A549 (cell line): ENCODE measurements around the gene BAHD1. TPM values are rescaled to one million over a fixed set of nuclear protein-coding genes. Genes with fewer than 3 reads are reported as not detected.

Source experiments
- ATAC-seq, 2 experiments: fragments of 200-7000 bp in 1 of 2; fragments of >200 bp in 1 of 2; cut with Nextera tagmentation in 1 of 2; cut with Tn5 transposase in 1 of 2; 3 replicates each; pipeline versions ENCODE4 v1.8.0 to v1.9.1; 2018 to 2020; ENCODE audit warnings: mild to moderate bottlenecking in 1 of 2, moderate library complexity in 1 of 2
- CTCF ChIA-PET: fragments of 300-600 bp; sonication (Branson Sonifier 250); formaldehyde crosslinking; extraction: SDS; loops from one replicate; lab custom pipeline; 2021; ENCODE audit warnings: antibody characterized with exemption, inconsistent platforms; lab: Yijun Ruan, JAX
- POLR2A ChIA-PET: fragments of 350-600 bp; formaldehyde crosslinking; extraction: SDS; loops from one replicate; lab custom pipeline; 2021; ENCODE audit warnings: antibody characterized with exemption, inconsistent platforms; lab: Yijun Ruan, JAX
- DNase-seq, 2 experiments: peaks; one replicate each; pipeline versions ENCODE4 v3.0.0 to v3.0.0-alpha.2; 2011 to 2016; ENCODE audit warnings: low read depth in 1 of 2, low spot score in 1 of 2
- FAIRE-seq: peaks from 2 replicates; lab custom pipeline; 2011; peaks lifted over from hg19 to GRCh38; lab: Jason Lieb, UNC
- H3K27ac ChIP-seq, 2 experiments: fragments of >200 bp; sonication (Bioruptor Twin); formaldehyde crosslinking; 3 replicates each; pipeline ENCODE4 v1.5.1; 2016 to 2017
- H3K4me1 ChIP-seq: fragments of >200 bp; sonication (Bioruptor Twin); formaldehyde crosslinking; 3 replicates; pipeline ENCODE4 v1.6.1; 2016
- H3K4me2 ChIP-seq: fragments of >200 bp; sonication (Bioruptor Twin); formaldehyde crosslinking; 3 replicates; pipeline ENCODE4 v1.6.1; 2016
- H3K4me3 ChIP-seq: fragments of >200 bp; sonication (Bioruptor Twin); formaldehyde crosslinking; 3 replicates; pipeline ENCODE4 v1.5.1; 2016
- H3K9me3 ChIP-seq: fragments of >200 bp; sonication (Bioruptor Twin); formaldehyde crosslinking; 3 replicates; pipeline ENCODE4 v1.6.1; 2016
- CBX2 ChIP-seq: fragments of 200-600 bp; sonication (generic); IDR thresholded peaks from 2 replicates; pipeline ENCODE4 v1.6.1; 2016; ENCODE audit warnings: low read depth, mild to moderate bottlenecking, borderline replicate concordance
- CBX8 ChIP-seq: fragments of 200-600 bp; sonication (generic); IDR thresholded peaks from 2 replicates; pipeline ENCODE4 v1.6.1; 2016
- CHD2 ChIP-seq: fragments of 150-350 bp; IDR thresholded peaks from 2 replicates; pipeline ENCODE4 v1.6.1; 2014; ENCODE audit warnings: low read length; ENCODE audit not compliant: partially characterized antibody
- EP300 ChIP-seq, 2 experiments: fragments of >200 bp; sonication (Bioruptor Twin); formaldehyde crosslinking; IDR thresholded peaks; 2 replicates in 1 of 2; 3 replicates in 1 of 2; pipeline ENCODE4 v1.6.1; 2016 to 2017
- ESRRA ChIP-seq: fragments of 150-350 bp; IDR thresholded peaks from 2 replicates; pipeline ENCODE4 v1.6.1; 2014; ENCODE audit warnings: mild to moderate bottlenecking, low read length, borderline replicate concordance
- FOXS1 ChIP-seq: fragments of 250-450 bp; sonication (Bioruptor Pico); IDR thresholded peaks from 2 replicates; pipeline ENCODE4 v1.5.0; 2020; ENCODE audit warnings: mild to moderate bottlenecking, moderate library complexity
- HDAC2 ChIP-seq: fragments of 200-600 bp; sonication (generic); IDR thresholded peaks from 2 replicates; pipeline ENCODE4 v1.6.1; 2016
- HOXB13 ChIP-seq: fragments of 250-450 bp; sonication (Bioruptor Pico); IDR thresholded peaks from 2 replicates; pipeline ENCODE4 v1.5.0; 2020; ENCODE audit warnings: low read depth, mild to moderate bottlenecking, moderate library complexity
- HOXB5 ChIP-seq: fragments of 250-450 bp; sonication (Bioruptor Pico); IDR thresholded peaks from 2 replicates; pipeline ENCODE4 v1.5.0; 2020; ENCODE audit warnings: mild to moderate bottlenecking, moderate library complexity
- JUNB ChIP-seq: fragments of >200 bp; sonication (Bioruptor Twin); formaldehyde crosslinking; IDR thresholded peaks from 2 replicates; pipeline ENCODE4 v1.6.1; 2016
- KDM5A ChIP-seq: fragments of 200-600 bp; sonication (generic); IDR thresholded peaks from 2 replicates; pipeline ENCODE4 v1.6.1; 2016; ENCODE audit warnings: antibody characterized with exemption, mild to moderate bottlenecking
- MAZ ChIP-seq: fragments of 150-350 bp; IDR thresholded peaks from 2 replicates; pipeline ENCODE4 v1.6.1; 2014; ENCODE audit warnings: antibody characterized with exemption, low read depth, low read length, borderline replicate concordance
- MYC ChIP-seq: IDR thresholded peaks from 2 replicates; pipeline ENCODE4 v1.6.1; 2012; ENCODE audit warnings: mild to moderate bottlenecking, inconsistent platforms, low read length, improper control_type of control experiment, borderline replicate concordance
- NFE2L2 ChIP-seq: fragments of 150-350 bp; conservative IDR thresholded peaks from 2 replicates; pipeline ENCODE4 v1.6.1; 2014; ENCODE audit warnings: low read length
- NPAS2 ChIP-seq: fragments of 250-450 bp; sonication (Bioruptor Pico); IDR thresholded peaks from 2 replicates; pipeline ENCODE4 v1.8.0; 2022; ENCODE audit warnings: mild to moderate bottlenecking, moderate library complexity, borderline replicate concordance
- NR3C1 ChIP-seq: fragments of >200 bp; sonication (Bioruptor Twin); formaldehyde crosslinking; IDR thresholded peaks from 3 replicates; pipeline ENCODE4 v1.6.1; 2017
- PHF8 ChIP-seq: fragments of 200-600 bp; sonication (generic); IDR thresholded peaks from 2 replicates; pipeline ENCODE4 v1.6.1; 2016; ENCODE audit warnings: low read depth, mild to moderate bottlenecking, antibody characterized with exemption, moderate library complexity, borderline replicate concordance
- POLR2A ChIP-seq: IDR thresholded peaks from 2 replicates; pipeline ENCODE4 v1.6.1; 2012; ENCODE audit warnings: mild to moderate bottlenecking, low read length
- RARB ChIP-seq: fragments of 250-450 bp; sonication (Bioruptor Pico); IDR thresholded peaks from 2 replicates; pipeline ENCODE4 v1.8.0; 2021; ENCODE audit warnings: mild to moderate bottlenecking, moderate library complexity
- RCOR1 ChIP-seq: fragments of 150-350 bp; IDR thresholded peaks from 2 replicates; pipeline ENCODE4 v1.6.1; 2014; ENCODE audit warnings: antibody characterized with exemption, low read length, low read depth
- RNF2 ChIP-seq: fragments of 200-600 bp; sonication (generic); IDR thresholded peaks from 2 replicates; pipeline ENCODE4 v1.6.1; 2016; ENCODE audit warnings: low read depth, mild to moderate bottlenecking, antibody characterized with exemption, moderate library complexity, borderline replicate concordance
- TFCP2L1 ChIP-seq: fragments of 250-450 bp; sonication (Bioruptor Pico); IDR thresholded peaks from 2 replicates; pipeline ENCODE4 v1.5.0; 2021; ENCODE audit warnings: mild to moderate bottlenecking
- TP53 ChIP-seq: fragments of 250-450 bp; sonication (Bioruptor Pico); IDR thresholded peaks from 2 replicates; pipeline ENCODE4 v1.5.0; 2021; ENCODE audit warnings: mild to moderate bottlenecking, moderate library complexity
- ZFP36 ChIP-seq: fragments of 450-650 bp; IDR thresholded peaks from 2 replicates; pipeline ENCODE4 v1.6.1; 2014; ENCODE audit warnings: borderline replicate concordance; ENCODE audit not compliant: partially characterized antibody
- ZNF302 ChIP-seq: fragments of 250-450 bp; sonication (Bioruptor Pico); IDR thresholded peaks from 2 replicates; pipeline ENCODE4 v1.9.0; 2021; ENCODE audit warnings: inconsistent platforms, mild to moderate bottlenecking, moderate library complexity
- WGBS: methylation state at CpG from one replicate; pipeline ENCODE4 v1.1.6; 2017; ENCODE audit errors: missing lambda C conversion rate; 5-methylcytosine and 5-hydroxymethylcytosine counted together
- polyA plus RNA-seq, 4 experiments: library from polyadenylated mRNA; depleted of rRNA in 3 of 4; stranded (reverse); fragments of >200 nt; fragmentation: RNase III in 1 of 4; extraction: RNeasy Plus Mini Kit Qiagen cat#74134 plus additional on column Dnase treatment in 1 of 4; gene quantifications; 2 replicates in 3 of 4; 3 replicates in 1 of 4; pipeline ENCODE4 v1.2.3, GENCODE V29; 2011 to 2017
- TF ChIP-seq, protein P1 (sequence below): fragments of >200 bp; sonication (Bioruptor Twin); formaldehyde crosslinking; IDR thresholded peaks from 2 replicates; pipeline ENCODE4 v1.6.1; 2016
- TF ChIP-seq, protein P2 (sequence below): fragments of 250-450 bp; sonication (Bioruptor Pico); IDR thresholded peaks from 2 replicates; pipeline ENCODE4 v1.5.0; 2020; ENCODE audit warnings: low read depth, mild to moderate bottlenecking, moderate library complexity
- TF ChIP-seq, protein P3 (sequence below): fragments of 450-650 bp; IDR thresholded peaks from 2 replicates; pipeline ENCODE4 v1.6.1; 2014; ENCODE audit warnings: antibody characterized with exemption
- TF ChIP-seq, protein P4 (sequence below): fragments of >200 bp; sonication (Bioruptor Twin); formaldehyde crosslinking; IDR thresholded peaks from 3 replicates; pipeline ENCODE4 v1.5.1; 2016
- TF ChIP-seq, protein P5 (sequence below): IDR thresholded peaks from 2 replicates; pipeline ENCODE4 v1.6.1; 2012

The BAHD1 gene
- polyA plus RNA-seq, 2 of the 4 experiments (the other 2 are of a cell fraction): 2.3 to 11.1 TPM

DNA sequence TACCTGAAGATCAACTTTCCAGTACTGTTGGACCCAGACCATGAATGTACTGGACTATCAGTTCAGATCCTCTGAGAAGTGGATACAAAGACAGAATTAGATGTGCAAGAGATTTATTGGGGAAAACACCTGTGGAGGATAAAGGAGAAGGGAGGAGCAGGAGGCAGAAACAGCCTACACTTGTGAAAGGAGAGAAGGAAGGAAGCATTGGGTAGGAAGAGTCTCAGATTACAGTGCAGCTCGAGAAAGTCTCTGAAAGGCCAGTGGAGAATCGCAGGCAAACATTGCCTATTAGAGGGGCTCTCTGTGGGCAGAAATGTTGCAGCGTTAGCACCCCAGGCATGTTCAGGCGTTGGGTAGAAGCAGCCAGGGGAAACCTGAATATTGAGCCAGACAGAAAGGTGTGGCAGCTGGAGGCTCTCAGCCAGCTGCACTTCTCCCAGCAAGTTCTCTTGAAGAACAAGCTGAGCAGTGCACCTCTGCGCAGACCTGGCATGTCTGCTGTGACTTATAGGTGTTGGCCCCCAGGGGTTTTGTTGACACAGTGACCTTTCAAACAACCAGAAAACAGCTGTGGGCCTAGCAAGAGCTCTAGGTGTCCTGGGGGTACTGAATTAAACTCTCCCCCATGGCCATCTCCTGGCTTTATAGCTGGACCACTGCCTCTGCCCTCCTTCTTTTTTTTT lies 37.0 kb downstream of the BAHD1 start (continued):
- TF ChIP-seq FOXS1 (CRISPR knock-in tag) (no peak), EP300 (IDR thresholded peaks at IDR 0.05) (no peak)
- TF ChIP-seq, protein P1, sequence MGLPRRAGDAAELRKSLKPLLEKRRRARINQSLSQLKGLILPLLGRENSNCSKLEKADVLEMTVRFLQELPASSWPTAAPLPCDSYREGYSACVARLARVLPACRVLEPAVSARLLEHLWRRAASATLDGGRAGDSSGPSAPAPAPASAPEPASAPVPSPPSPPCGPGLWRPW: no peak

DNA sequence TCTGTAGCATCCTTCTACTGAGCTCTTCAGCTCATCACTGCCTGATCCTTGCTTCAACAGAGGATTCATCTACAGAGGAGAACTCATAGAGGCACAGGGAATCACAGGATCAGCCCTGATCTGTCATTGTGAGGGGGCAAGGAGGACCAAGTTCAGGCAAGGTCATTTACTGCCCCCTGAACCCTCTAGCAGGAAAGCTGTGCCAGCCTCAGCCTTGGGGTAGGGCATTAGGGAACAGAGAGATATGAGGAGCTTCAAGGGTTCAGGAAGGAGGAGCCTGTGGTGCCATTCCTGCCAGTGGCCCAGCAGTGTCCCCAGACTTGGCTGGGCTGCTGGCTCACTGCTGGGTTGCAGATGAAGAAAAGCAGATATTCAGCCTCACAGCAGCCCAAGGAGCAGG lies 38.3 kb downstream of the BAHD1 start:
- Histone ChIP-seq H3K27ac (no peak overlapping the region), H3K4me3 (no peak overlapping the region), H3K9me3 (no peaks in the 10 kb centered on the region), H3K4me1 (no peaks in the 10 kb centered on the region), H3K4me2 (no peak overlapping the region)
- DNase-seq (no peak), ATAC-seq (no peak), FAIRE-seq (no peak)
- TF ChIP-seq, protein P1: no peak
- TF ChIP-seq, protein P2, sequence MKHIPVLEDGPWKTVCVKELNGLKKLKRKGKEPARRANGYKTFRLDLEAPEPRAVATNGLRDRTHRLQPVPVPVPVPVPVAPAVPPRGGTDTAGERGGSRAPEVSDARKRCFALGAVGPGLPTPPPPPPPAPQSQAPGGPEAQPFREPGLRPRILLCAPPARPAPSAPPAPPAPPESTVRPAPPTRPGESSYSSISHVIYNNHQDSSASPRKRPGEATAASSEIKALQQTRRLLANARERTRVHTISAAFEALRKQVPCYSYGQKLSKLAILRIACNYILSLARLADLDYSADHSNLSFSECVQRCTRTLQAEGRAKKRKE: no peak
- TF ChIP-seq JUNB (no peak), KDM5A (no peak), HOXB13 (CRISPR knock-in tag) (no peak), MYC (no peak), HOXB5 (no peak), RCOR1 (no peak), RNF2 (no peak), CHD2 (no peak), NPAS2 (CRISPR knock-in tag) (no peak), CBX8 (no peak)
- POLR2A ChIA-PET: no interaction called here
- CTCF ChIA-PET: interaction anchor here (0.7 to 1.9 kb wide), 5 partner anchors 9 to 262 kb away, joined by 3 to 4 read pairs (median 4); partner anchors contain the start of gene CCDC32

DNA sequence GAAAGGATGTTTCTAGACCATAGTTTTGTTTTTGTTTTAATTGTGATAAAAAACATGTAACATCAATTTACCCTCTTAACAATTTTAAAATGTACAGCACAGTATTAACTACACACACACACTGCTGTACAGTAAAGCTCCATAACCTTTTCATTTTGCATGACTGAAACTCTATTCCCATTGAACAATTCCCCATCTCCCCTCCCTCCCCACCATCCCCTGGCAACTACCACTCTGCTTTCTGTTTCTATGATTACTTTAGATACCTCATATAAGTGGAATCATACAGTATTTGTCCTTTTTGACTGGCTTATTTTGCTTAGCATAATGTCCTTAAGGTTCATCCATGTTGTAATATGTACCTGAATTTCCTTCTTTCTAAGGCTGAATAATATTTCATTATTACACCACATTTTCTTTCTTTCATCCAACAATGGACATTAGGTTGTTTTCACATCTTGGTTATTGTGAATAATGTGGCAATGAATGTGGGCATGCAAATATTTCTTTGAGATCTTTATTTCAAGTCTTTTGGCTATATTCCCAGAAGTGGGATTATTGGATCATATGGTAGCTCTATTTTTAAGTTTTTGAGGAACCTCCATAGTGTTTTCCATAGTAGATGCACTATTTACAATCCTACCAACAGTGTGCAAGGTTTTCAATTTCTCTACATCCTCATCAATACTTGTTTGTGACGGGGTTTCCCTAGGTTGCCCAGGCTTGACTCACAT lies 40.8 kb downstream of the BAHD1 start:
- DNase-seq: no peak
- no peak for ATAC-seq
- TF ChIP-seq CBX2 (no peak), HDAC2 (no peak), TFCP2L1 (CRISPR knock-in tag) (no peak), ZNF302 (CRISPR knock-in tag) (no peak), ESRRA (no peak), HOXB13 (CRISPR knock-in tag) (no peak), NFE2L2 (no peak), POLR2A (no peak), PHF8 (no peak), MAZ (no peak), RCOR1 (no peak), NR3C1 (no peak), RARB (CRISPR knock-in tag) (no peak), ZFP36 (no peak), TP53 (CRISPR knock-in tag) (no peak)
- TF ChIP-seq, protein P3, sequence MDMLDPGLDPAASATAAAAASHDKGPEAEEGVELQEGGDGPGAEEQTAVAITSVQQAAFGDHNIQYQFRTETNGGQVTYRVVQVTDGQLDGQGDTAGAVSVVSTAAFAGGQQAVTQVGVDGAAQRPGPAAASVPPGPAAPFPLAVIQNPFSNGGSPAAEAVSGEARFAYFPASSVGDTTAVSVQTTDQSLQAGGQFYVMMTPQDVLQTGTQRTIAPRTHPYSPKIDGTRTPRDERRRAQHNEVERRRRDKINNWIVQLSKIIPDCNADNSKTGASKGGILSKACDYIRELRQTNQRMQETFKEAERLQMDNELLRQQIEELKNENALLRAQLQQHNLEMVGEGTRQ: no peak
- TF ChIP-seq, protein P4, sequence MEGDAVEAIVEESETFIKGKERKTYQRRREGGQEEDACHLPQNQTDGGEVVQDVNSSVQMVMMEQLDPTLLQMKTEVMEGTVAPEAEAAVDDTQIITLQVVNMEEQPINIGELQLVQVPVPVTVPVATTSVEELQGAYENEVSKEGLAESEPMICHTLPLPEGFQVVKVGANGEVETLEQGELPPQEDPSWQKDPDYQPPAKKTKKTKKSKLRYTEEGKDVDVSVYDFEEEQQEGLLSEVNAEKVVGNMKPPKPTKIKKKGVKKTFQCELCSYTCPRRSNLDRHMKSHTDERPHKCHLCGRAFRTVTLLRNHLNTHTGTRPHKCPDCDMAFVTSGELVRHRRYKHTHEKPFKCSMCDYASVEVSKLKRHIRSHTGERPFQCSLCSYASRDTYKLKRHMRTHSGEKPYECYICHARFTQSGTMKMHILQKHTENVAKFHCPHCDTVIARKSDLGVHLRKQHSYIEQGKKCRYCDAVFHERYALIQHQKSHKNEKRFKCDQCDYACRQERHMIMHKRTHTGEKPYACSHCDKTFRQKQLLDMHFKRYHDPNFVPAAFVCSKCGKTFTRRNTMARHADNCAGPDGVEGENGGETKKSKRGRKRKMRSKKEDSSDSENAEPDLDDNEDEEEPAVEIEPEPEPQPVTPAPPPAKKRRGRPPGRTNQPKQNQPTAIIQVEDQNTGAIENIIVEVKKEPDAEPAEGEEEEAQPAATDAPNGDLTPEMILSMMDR: no peak
- TF ChIP-seq, protein P5, sequence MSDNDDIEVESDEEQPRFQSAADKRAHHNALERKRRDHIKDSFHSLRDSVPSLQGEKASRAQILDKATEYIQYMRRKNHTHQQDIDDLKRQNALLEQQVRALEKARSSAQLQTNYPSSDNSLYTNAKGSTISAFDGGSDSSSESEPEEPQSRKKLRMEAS: no peak
- no peak for FAIRE-seq
- Histone ChIP-seq H3K4me1 (no peaks in the 10 kb centered on the region), H3K4me2 (no peak overlapping the region), H3K27ac (no peak overlapping the region), H3K9me3 (no peaks in the 10 kb centered on the region), H3K4me3 (no peak overlapping the region)
- ChIA-PET CTCF (no interaction called here), POLR2A (no interaction called here)
- 20% methylated on average over 1 of the region's 1 CpG for WGBS
